GM12873 (cell line): ENCODE results near the gene MIS18A.

ENCODE experiments used
- TF ChIP-seq, protein P1 (sequence below): IDR thresholded peaks from 2 replicates; pipeline ENCODE4 v1.5.1; 2012; ENCODE audit warnings: low read depth, mild to moderate bottlenecking, moderate library complexity, low read length, control low read depth; ENCODE audit not compliant: insufficient read depth; ENCODE audit errors: missing control alignments

The MIS18A gene

DNA sequence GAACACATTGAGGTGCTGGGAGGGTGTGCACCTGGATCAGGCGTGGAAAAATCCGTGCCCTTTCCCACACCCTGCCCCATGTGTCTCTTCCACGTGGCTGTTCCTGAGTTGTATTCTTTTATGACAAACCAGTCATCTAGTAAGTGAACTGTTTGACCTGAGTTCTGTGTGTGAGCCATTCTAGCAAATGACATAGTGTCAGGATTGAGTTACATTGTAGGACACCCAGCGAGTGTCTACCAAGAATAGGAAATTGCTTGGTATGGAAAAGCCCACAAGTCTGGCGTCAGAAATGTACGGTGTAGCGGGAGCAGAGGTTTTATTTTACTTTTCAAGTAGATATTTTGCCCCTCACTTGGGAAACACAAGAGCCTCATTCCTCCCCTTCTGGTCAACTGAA is 18.6 kb upstream of the MIS18A start:
- TF ChIP-seq, protein P1, sequence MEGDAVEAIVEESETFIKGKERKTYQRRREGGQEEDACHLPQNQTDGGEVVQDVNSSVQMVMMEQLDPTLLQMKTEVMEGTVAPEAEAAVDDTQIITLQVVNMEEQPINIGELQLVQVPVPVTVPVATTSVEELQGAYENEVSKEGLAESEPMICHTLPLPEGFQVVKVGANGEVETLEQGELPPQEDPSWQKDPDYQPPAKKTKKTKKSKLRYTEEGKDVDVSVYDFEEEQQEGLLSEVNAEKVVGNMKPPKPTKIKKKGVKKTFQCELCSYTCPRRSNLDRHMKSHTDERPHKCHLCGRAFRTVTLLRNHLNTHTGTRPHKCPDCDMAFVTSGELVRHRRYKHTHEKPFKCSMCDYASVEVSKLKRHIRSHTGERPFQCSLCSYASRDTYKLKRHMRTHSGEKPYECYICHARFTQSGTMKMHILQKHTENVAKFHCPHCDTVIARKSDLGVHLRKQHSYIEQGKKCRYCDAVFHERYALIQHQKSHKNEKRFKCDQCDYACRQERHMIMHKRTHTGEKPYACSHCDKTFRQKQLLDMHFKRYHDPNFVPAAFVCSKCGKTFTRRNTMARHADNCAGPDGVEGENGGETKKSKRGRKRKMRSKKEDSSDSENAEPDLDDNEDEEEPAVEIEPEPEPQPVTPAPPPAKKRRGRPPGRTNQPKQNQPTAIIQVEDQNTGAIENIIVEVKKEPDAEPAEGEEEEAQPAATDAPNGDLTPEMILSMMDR = no peak

DNA sequence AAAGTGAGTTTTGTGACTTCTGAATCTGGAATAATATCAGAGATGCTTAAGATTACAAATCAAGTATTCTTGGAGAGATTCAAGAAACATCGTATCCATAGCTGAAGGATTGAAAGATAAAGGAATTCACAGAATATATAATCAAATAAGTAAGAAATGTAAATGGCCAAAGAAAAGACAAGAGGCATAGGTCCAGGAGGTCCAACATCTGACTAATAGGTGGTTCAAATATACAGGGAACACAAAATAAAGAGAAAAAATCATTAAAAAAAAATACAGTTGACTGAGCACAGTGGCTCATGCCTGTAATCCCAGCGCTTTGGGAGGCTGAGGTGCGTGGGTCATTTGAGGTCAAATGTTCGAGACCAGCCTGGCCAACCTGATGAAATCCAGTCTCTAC is 6.6 kb upstream of the MIS18A start:
- TF ChIP-seq, protein P1 = no peak

DNA sequence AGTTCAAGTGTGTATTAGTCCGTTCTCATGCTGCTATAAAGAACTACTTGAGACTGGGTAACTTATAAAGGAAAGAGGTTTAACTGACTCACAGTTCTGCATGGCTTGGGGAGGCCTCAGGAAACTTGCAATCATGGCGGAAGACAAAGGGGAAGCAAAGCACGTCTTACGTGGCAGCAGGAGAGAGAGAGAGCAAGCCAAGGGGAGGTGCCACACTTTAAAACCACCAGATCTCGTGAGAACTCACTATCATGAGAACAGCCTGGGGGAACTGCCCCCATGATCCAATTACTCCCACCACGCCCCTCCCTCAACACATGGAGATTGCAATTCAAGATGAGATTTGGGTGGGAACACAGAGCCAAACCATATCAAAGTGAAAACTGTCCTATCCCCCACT is 4.1 kb upstream of the MIS18A start:
- TF ChIP-seq, protein P1 = no peak

DNA sequence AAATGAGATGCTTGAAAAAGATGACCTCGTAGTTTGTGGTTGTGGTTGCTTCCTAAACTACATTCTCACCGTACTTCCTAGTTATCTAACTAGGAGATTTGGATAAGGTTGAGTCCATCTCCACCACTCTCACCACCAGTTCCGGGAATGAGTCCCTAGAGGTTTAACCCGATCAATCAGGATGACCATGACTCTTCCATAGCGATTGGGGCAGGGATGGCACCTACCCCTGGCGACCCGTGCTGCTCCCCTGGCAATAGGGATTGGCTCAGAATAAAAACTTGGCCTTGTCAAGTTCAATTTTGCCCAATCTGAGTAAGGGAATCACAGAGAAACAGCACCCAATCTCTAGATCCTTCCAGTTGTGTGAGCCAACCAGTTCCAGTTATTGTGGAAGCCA is 2.7 kb upstream of the MIS18A start:
- TF ChIP-seq, protein P1 = no peak

DNA sequence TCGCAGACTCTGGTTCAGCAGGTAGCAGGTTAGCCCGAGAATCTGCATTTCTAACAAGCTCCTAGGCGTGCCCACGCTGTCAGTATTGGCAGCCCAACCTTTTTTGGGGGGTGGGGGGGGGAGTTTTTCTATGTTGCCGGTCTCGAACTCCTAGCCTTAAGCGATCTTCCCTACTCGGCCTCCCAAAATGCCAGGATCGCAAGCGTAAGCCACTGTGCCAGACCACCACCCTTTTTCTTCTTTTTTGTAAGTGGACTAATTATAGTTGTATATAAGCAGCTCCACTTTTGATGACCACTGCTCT is 480 bp upstream of the MIS18A start:
- TF ChIP-seq, protein P1 = no peak

DNA sequence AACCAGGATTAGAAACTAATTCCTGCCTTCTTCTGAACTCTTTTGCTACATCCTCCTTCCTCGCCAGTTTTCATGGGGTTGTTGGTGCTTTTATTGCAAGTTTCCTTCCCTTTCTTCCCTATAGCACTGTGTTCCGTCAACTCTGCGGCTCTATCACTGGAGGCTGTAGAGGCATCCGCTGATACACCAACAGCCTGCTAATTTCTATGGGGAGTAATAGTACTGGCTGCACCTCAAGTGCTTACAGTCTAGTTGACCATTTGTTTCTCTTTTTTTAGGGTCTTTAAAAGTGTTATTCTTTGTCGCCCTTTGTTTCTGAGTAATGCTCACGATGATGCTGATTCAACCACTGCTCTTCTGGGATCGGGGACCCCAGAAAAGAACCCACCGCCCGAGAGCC is 746 bp downstream of the MIS18A start:
- TF ChIP-seq, protein P1 = no peak

DNA sequence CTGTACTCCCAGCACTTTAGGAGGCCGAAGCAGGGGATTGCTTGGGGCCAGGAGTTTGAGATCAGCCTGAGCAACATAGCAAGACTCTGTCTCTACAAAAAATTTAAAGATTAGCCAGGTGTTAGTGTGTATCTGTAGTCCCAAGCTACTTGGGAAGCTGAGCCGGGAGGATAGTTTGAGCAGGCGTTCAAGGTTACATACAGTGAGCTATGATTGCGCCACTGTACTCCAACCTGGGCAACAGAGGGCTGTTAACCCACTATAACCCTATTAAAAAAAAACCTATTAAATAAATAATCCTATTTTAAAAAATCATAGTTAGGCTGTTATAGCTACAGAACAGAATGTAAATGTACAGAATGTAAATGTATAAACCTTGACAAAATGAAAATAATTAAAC is 2.2 kb downstream of the MIS18A start:
- TF ChIP-seq, protein P1 = no peak

DNA sequence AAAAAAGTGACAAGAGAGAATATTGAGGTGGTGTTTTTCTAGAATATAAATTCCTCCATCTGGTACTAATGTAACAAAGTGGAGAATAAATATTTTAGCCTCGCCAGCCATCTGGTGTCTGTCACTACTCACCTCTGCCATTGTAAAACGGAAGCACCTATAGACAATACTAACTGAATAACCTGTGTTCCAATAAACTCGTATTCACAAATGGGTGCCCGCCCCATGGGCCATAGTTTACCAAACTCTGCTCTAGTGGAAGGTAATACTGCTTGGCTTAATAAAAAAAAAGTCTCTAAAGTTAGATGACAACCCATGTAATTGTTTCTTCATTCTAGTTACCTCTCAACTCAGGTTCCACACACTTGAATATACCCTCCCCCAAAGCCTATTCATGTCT is 8.1 kb downstream of the MIS18A start:
- TF ChIP-seq, protein P1 = no peak
